ENCODE results near the gene NANOG.
"Not testable (repeated sequence)": the region's sequence is repeated elsewhere in the genome, so short reads cannot be mapped to it uniquely, and the experiment has no call there.

The NANOG gene

DNA sequence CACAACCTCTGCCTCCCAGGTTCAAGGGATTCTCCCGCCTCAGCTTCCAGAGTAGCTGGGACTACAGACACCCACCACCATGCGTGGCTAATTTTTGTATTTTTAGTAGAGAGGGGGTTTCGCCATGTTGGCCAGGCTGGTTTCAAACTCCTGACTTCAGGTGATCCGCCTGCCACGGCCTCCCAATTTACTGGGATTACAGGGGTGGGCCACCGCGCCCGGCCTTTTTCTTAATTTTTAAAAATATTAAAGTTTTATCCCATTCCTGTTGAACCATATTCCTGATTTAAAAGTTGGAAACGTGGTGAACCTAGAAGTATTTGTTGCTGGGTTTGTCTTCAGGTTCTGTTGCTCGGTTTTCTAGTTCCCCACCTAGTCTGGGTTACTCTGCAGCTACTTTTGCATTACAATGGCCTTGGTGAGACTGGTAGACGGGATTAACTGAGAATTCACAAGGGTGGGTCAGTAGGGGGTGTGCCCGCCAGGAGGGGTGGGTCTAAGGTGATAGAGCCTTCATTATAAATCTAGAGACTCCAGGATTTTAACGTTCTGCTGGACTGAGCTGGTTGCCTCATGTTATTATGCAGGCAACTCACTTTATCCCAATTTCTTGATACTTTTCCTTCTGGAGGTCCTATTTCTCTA is at the start of gene NANOG:
TSS of gene NANOG (plus strand) at position 519 of the 645 bp plus-strand sequence. CDS start 213 bp downstream, outside the sequence.
- not testable (repeated sequence) for ATAC-seq

DNA sequence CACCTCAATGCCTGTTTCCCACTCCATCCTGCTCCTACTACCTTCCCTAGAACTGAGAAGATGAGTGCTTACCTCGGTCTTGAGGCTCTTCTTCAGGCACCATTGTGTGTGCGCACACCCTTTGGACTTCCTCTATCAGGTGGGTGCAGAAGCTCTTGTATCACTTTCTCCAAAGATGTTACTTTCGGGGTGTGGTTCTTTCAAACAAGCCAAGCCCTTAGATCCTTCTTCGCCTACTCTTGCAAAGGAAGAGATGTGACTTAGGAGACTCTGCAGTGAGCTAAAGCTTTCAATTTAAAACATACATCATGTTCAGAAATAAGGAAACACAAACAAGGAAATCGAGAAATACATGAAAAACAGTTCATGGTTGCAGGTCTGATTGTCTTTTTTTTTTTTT is 42.0 kb upstream of the NANOG start, which contains the start of gene CLEC4C:
TSS of gene CLEC4C (minus strand) at position 130 of the 400 bp plus-strand sequence. CDS start at position 103, 27 bp downstream.
- ATAC-seq: no peak
- TF ChIP-seq BACH2 (CRISPR knock-in tag; IDR thresholded peaks at IDR 0.05; ENCODE audit: borderline replicate concordance): no peak
- no peak for TF ChIP-seq ZFP3 (CRISPR knock-in tag; IDR thresholded peaks at IDR 0.05)
- TF ChIP-seq, protein P1, sequence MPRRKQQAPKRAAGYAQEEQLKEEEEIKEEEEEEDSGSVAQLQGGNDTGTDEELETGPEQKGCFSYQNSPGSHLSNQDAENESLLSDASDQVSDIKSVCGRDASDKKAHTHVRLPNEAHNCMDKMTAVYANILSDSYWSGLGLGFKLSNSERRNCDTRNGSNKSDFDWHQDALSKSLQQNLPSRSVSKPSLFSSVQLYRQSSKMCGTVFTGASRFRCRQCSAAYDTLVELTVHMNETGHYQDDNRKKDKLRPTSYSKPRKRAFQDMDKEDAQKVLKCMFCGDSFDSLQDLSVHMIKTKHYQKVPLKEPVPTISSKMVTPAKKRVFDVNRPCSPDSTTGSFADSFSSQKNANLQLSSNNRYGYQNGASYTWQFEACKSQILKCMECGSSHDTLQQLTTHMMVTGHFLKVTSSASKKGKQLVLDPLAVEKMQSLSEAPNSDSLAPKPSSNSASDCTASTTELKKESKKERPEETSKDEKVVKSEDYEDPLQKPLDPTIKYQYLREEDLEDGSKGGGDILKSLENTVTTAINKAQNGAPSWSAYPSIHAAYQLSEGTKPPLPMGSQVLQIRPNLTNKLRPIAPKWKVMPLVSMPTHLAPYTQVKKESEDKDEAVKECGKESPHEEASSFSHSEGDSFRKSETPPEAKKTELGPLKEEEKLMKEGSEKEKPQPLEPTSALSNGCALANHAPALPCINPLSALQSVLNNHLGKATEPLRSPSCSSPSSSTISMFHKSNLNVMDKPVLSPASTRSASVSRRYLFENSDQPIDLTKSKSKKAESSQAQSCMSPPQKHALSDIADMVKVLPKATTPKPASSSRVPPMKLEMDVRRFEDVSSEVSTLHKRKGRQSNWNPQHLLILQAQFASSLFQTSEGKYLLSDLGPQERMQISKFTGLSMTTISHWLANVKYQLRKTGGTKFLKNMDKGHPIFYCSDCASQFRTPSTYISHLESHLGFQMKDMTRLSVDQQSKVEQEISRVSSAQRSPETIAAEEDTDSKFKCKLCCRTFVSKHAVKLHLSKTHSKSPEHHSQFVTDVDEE (CRISPR knock-in tag; IDR thresholded peaks at IDR 0.05): no peak
- TF ChIP-seq ZFP30 (CRISPR knock-in tag; IDR thresholded peaks at IDR 0.05): no peak
- TF ChIP-seq, protein P2, sequence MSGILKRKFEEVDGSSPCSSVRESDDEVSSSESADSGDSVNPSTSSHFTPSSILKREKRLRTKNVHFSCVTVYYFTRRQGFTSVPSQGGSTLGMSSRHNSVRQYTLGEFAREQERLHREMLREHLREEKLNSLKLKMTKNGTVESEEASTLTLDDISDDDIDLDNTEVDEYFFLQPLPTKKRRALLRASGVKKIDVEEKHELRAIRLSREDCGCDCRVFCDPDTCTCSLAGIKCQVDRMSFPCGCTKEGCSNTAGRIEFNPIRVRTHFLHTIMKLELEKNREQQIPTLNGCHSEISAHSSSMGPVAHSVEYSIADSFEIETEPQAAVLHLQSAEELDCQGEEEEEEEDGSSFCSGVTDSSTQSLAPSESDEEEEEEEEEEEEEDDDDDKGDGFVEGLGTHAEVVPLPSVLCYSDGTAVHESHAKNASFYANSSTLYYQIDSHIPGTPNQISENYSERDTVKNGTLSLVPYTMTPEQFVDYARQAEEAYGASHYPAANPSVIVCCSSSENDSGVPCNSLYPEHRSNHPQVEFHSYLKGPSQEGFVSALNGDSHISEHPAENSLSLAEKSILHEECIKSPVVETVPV (CRISPR knock-in tag; IDR thresholded peaks at IDR 0.05): no peak
- TF ChIP-seq RARB (CRISPR knock-in tag; IDR thresholded peaks at IDR 0.05): no peak

- no peak for ATAC-seq
- TF ChIP-seq BACH2 (CRISPR knock-in tag; IDR thresholded peaks at IDR 0.05; ENCODE audit: borderline replicate concordance) (no peak), CSDC2 (CRISPR knock-in tag; IDR thresholded peaks at IDR 0.05) (no peak), ESRRG (CRISPR knock-in tag; IDR thresholded peaks at IDR 0.05) (no peak), ZNF70 (CRISPR knock-in tag; IDR thresholded peaks at IDR 0.05) (no peak), ARNTL (CRISPR knock-in tag; IDR thresholded peaks at IDR 0.05; ENCODE audit: borderline replicate concordance, low read depth) (no peak), RARB (CRISPR knock-in tag; IDR thresholded peaks at IDR 0.05) (no peak), ISL1 (CRISPR knock-in tag; IDR thresholded peaks at IDR 0.05) (no peak), SNAI2 (CRISPR knock-in tag; IDR thresholded peaks at IDR 0.05) (no peak), TOX (CRISPR knock-in tag; IDR thresholded peaks at IDR 0.05; ENCODE audit: borderline replicate concordance) (no peak), PATZ1 (CRISPR knock-in tag; IDR thresholded peaks at IDR 0.05; ENCODE audit: borderline replicate concordance) (no peak), ZNF565 (CRISPR knock-in tag; conservative IDR thresholded peaks at IDR 0.05; ENCODE audit: low read depth) (no peak), ZFP3 (CRISPR knock-in tag; IDR thresholded peaks at IDR 0.05) (no peak)
- TF ChIP-seq, protein P3, sequence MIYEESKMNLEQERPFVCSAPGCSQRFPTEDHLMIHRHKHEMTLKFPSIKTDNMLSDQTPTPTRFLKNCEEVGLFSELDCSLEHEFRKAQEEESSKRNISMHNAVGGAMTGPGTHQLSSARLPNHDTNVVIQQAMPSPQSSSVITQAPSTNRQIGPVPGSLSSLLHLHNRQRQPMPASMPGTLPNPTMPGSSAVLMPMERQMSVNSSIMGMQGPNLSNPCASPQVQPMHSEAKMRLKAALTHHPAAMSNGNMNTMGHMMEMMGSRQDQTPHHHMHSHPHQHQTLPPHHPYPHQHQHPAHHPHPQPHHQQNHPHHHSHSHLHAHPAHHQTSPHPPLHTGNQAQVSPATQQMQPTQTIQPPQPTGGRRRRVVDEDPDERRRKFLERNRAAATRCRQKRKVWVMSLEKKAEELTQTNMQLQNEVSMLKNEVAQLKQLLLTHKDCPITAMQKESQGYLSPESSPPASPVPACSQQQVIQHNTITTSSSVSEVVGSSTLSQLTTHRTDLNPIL (CRISPR knock-in tag; IDR thresholded peaks at IDR 0.05; ENCODE audit: low read depth): no peak
- TF ChIP-seq, protein P4, sequence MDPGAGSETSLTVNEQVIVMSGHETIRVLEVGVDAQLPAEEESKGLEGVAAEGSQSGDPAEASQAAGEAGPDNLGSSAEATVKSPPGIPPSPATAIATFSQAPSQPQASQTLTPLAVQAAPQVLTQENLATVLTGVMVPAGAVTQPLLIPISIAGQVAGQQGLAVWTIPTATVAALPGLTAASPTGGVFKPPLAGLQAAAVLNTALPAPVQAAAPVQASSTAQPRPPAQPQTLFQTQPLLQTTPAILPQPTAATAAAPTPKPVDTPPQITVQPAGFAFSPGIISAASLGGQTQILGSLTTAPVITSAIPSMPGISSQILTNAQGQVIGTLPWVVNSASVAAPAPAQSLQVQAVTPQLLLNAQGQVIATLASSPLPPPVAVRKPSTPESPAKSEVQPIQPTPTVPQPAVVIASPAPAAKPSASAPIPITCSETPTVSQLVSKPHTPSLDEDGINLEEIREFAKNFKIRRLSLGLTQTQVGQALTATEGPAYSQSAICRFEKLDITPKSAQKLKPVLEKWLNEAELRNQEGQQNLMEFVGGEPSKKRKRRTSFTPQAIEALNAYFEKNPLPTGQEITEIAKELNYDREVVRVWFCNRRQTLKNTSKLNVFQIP (CRISPR knock-in tag; IDR thresholded peaks at IDR 0.05; ENCODE audit: borderline replicate concordance, low read depth): no peak
- TF ChIP-seq, protein P2 (CRISPR knock-in tag; IDR thresholded peaks at IDR 0.05): no peak
Observed at GRCh38 chr12:7748852-7749251, 40.4 kb upstream of the NANOG start.

All from SK-N-SH treated with all-trans-retinoic acid at 6 μM for 48 hours (cell line).